IMR-90 (cell line): ENCODE results near the gene AGO1. TPM values are rescaled to one million over a fixed set of nuclear protein-coding genes. Genes with fewer than 3 reads are reported as not detected.

ENCODE experiments used
- ATAC-seq: fragments of 200-7000 bp; cut with Tn5 transposase; 2 replicates; pipeline ENCODE4 v1.9.1; 2020; ENCODE audit warnings: low read depth, mild to moderate bottlenecking, moderate library complexity
- BruUV-seq: library from RNA; stranded (reverse); fragments of 400-500 nt; replicated peaks from 2 replicates; lab custom pipeline; 2021; lab: Mats Ljungman, UMichigan
- CTCF ChIA-PET: fragments of 300-600 bp; formaldehyde crosslinking; extraction: SDS; loops from one replicate; lab custom pipeline; 2021; ENCODE audit warnings: antibody characterized with exemption; lab: Yijun Ruan, JAX
- POLR2A ChIA-PET: fragments of 300-600 bp; sonication (Branson Sonifier 250); formaldehyde crosslinking; loops from one replicate; lab custom pipeline; 2022; ENCODE audit warnings: antibody characterized with exemption; ENCODE audit not compliant: unreplicated experiment; lab: Charles Lee
- DNase-seq: peaks from one replicate; pipeline ENCODE4 v3.0.0; 2013
- H2AFZ ChIP-seq: replicated peaks from 2 replicates; pipeline ENCODE3; 2013; ENCODE audit warnings: low read length, mild to moderate bottlenecking; ENCODE audit not compliant: poor library complexity
- H2AK5ac ChIP-seq: 2 replicates; pipeline ENCODE4 v1.6.1; 2013; ENCODE audit warnings: low read depth, low read length, inconsistent platforms
- H2AK9ac ChIP-seq: replicated peaks from 2 replicates; pipeline ENCODE3; 2013; ENCODE audit warnings: mild to moderate bottlenecking, low read depth, low read length, moderate library complexity; ENCODE audit not compliant: poor library complexity
- H2BK120ac ChIP-seq: 2 replicates; pipeline ENCODE4 v1.6.1; 2013; ENCODE audit warnings: low read depth, low read length, inconsistent platforms
- H2BK15ac ChIP-seq: 3 replicates; pipeline ENCODE4 v1.6.1; 2013; ENCODE audit warnings: low read depth, low read length, inconsistent platforms
- H2BK20ac ChIP-seq: 2 replicates; pipeline ENCODE4 v1.6.1; 2013; ENCODE audit warnings: low read depth, mild to moderate bottlenecking, inconsistent platforms, low read length, moderate library complexity
- H2BK5ac ChIP-seq: 2 replicates; pipeline ENCODE4 v1.6.1; 2013; ENCODE audit warnings: mild to moderate bottlenecking, low read depth, low read length, inconsistent platforms; ENCODE audit not compliant: poor library complexity, severe bottlenecking
- H3K14ac ChIP-seq: replicated peaks from 2 replicates; pipeline ENCODE4 v1.6.1; 2013; ENCODE audit warnings: low read depth, low read length, inconsistent platforms
- H3K18ac ChIP-seq: 2 replicates; pipeline ENCODE4 v1.6.1; 2013; ENCODE audit warnings: low read depth, low read length, control low read depth
- H3K23ac ChIP-seq: 2 replicates; pipeline ENCODE4 v1.6.1; 2013; ENCODE audit warnings: low read depth, low read length, inconsistent platforms
- H3K27ac ChIP-seq: 2 replicates; pipeline ENCODE4 v1.5.1; 2013; ENCODE audit warnings: mild to moderate bottlenecking, control low read depth, low read length; ENCODE audit not compliant: insufficient read depth
- H3K27me3 ChIP-seq: 2 replicates; pipeline ENCODE4 v1.6.1; 2013; ENCODE audit warnings: low read length; ENCODE audit not compliant: control insufficient read depth, insufficient read depth
- H3K36me3 ChIP-seq: 2 replicates; pipeline ENCODE4 v1.6.1; 2013; ENCODE audit warnings: low read length, mixed read lengths; ENCODE audit not compliant: control insufficient read depth, insufficient read depth
- H3K4ac ChIP-seq: 2 replicates; pipeline ENCODE4 v1.6.1; 2013; ENCODE audit warnings: low read depth, low read length, inconsistent platforms
- H3K4me1 ChIP-seq: 2 replicates; pipeline ENCODE4 v1.6.1; 2013; ENCODE audit warnings: low read length, mixed read lengths; ENCODE audit not compliant: control insufficient read depth, insufficient read depth
- H3K4me2 ChIP-seq: 2 replicates; pipeline ENCODE4 v1.6.1; 2013; ENCODE audit warnings: low read depth, mild to moderate bottlenecking, control low read depth, low read length, moderate library complexity
- H3K4me3 ChIP-seq: 2 replicates; pipeline ENCODE4 v1.5.1; 2013; ENCODE audit warnings: low read depth, mild to moderate bottlenecking, control low read depth, low read length, moderate library complexity; ENCODE audit not compliant: insufficient read depth
- H3K56ac ChIP-seq: 2 replicates; pipeline ENCODE4 v1.6.1; 2013; ENCODE audit warnings: low read length, inconsistent platforms; ENCODE audit not compliant: insufficient read depth; ENCODE audit errors: extremely low read depth
- H3K79me1 ChIP-seq, 2 experiments: 2 replicates each; pipeline ENCODE4 v1.6.1; 2013; ENCODE audit warnings: low read length in 2 of 2, inconsistent platforms in 1 of 2, low read depth in 1 of 2
- H3K9ac ChIP-seq: 2 replicates; pipeline ENCODE4 v1.6.1; 2013; ENCODE audit warnings: low read depth, low read length, control low read depth
- H3K9me1 ChIP-seq: 2 replicates; pipeline ENCODE4 v1.6.1; 2013; ENCODE audit warnings: low read length, inconsistent platforms; ENCODE audit not compliant: insufficient read depth
- H3K9me3 ChIP-seq: 2 replicates; pipeline ENCODE4 v1.6.1; 2013; ENCODE audit warnings: low read length; ENCODE audit not compliant: control insufficient read depth, insufficient read depth
- H4K20me1 ChIP-seq: 2 replicates; pipeline ENCODE4 v1.6.1; 2013; ENCODE audit warnings: low read length, inconsistent platforms; ENCODE audit not compliant: insufficient read depth
- H4K5ac ChIP-seq: 2 replicates; pipeline ENCODE4 v1.6.1; 2013; ENCODE audit warnings: mild to moderate bottlenecking, low read depth, low read length, control low read depth
- H4K8ac ChIP-seq, 2 experiments: 2 replicates each; pipeline ENCODE4 v1.6.1; 2013; ENCODE audit warnings: low read depth in 2 of 2, low read length in 2 of 2, control low read depth in 1 of 2, inconsistent platforms in 1 of 2
- H4K91ac ChIP-seq: 2 replicates; pipeline ENCODE4 v1.6.1; 2013; ENCODE audit warnings: low read depth, low read length, inconsistent platforms; ENCODE audit not compliant: insufficient read depth
- MAFK ChIP-seq: IDR thresholded peaks from 2 replicates; pipeline ENCODE4 v1.6.1; 2012; ENCODE audit warnings: low read depth, low read length, improper control_type of control experiment
- RAD21 ChIP-seq: IDR thresholded peaks from 2 replicates; pipeline ENCODE4 v1.6.1; 2012; ENCODE audit warnings: low read length, improper control_type of control experiment
- WGBS, 2 experiments: methylation state at CpG; one replicate each; pipeline versions ENCODE4 v1.1.5 to v1.1.7; 2013; ENCODE audit warnings: missing lambda C conversion rate in 2 of 2; ENCODE audit not compliant: insufficient read length in 1 of 2; ENCODE audit errors: extremely low coverage in 2 of 2; 5-methylcytosine and 5-hydroxymethylcytosine counted together
- dilution Hi-C: fragments of 300-500 bp; cut with HindIII; formaldehyde crosslinking; loops from one replicate; pipeline ENCODE4 v1.14.3; 2018; ENCODE audit warnings: low sequenced_read_pairs; ENCODE audit not compliant: unreplicated experiment
- in situ Hi-C: fragments of 300-500 bp; cut with MboI; formaldehyde crosslinking; loops from 3 replicates; pipeline ENCODE4 v1.14.3; 2019; ENCODE audit warnings: low sequenced_read_pairs, inconsistent platforms, mixed read lengths
- intact Hi-C: fragments of 100-400 bp; cut with micrococcal nuclease; formaldehyde crosslinking; loops from 2 replicates; pipeline ENCODE4 v1.10.0; 2022
- polyA plus RNA-seq, 3 experiments: library from polyadenylated mRNA; depleted of rRNA; stranded (reverse); fragments of >200 nt; gene quantifications; 2 replicates each; pipeline ENCODE4 v1.2.3, GENCODE V29; 2012; ENCODE audit warnings: low replicate concordance in 1 of 3
- total RNA-seq: library from RNA; depleted of rRNA; stranded (reverse); fragments of >200 nt; gene quantifications from 2 replicates; pipeline ENCODE4 v1.2.3, GENCODE V29; 2012

The AGO1 gene
- total and polyA plus RNA-seq, 2 of the 4 experiments (the other 2 are of a cell fraction): 11.3 to 21.5 TPM

- H3K4me3 ChIP-seq: peak overlapping the region; percentile 92
- DNase-seq (peak; percentile 5), ATAC-seq (peak; percentile 10)
- H3K4me2 ChIP-seq: peak overlapping the region; percentile 97
- peak overlapping the region; percentile 97 for H3K14ac ChIP-seq
- peak overlapping the region; percentile 79 to 87 for H4K8ac ChIP-seq
- peak overlapping the region; percentile 79 for H3K56ac ChIP-seq
- peaks cover 4 to 41% of the 10 kb centered on the region in 2 experiments; a peak in 3 of 4 replicates for H3K79me1 ChIP-seq
- H3K18ac ChIP-seq: peak overlapping the region; percentile 2; the same call in 1 of the 2 replicates
- POLR2A ChIA-PET: interaction anchor here (0.8 kb wide), 1 partner anchor 9 kb away, joined by 3 read pairs; no protein-coding TSS in a partner anchor
- H3K23ac ChIP-seq: peak overlapping the region; percentile 60
- H3K4ac ChIP-seq: peak overlapping the region; percentile 86
- in situ Hi-C loops: no loop called here
- H3K9me3 ChIP-seq: no peaks in the 10 kb centered on the region
- no TSS peak for BruUV-seq
- H3K36me3 ChIP-seq: no peaks in the 10 kb centered on the region
- H2BK15ac ChIP-seq: no peak overlapping the region
- 1% methylated on average over 20 of the region's 28 CpGs; no CpG with 5 or more reads in 1 of the 2 experiments for WGBS, 2 experiments
- H4K20me1 ChIP-seq: peaks cover 4% of the 10 kb centered on the region; the same call in 1 of the 2 replicates
- TF ChIP-seq RAD21 (no peak), MAFK (peak; percentile 93)
- peak overlapping the region; percentile 76; the same call in 1 of the 2 replicates for H4K91ac ChIP-seq
- dilution Hi-C loops: no loop called here
- H2AK5ac ChIP-seq: peak overlapping the region; percentile 59
- intact Hi-C loops: loop anchor here (10.0 kb wide), 1 partner anchor 153 kb away; the partner anchor contains the start of genes ADPRS and TEKT2
- H3K27ac ChIP-seq: peak overlapping the region; percentile 83
- H3K27me3 ChIP-seq: no peaks in the 10 kb centered on the region
- H4K5ac ChIP-seq: peak overlapping the region; percentile 17; the same call in 1 of the 2 replicates
- CTCF ChIA-PET: no interaction called here
- peaks cover 5% of the 10 kb centered on the region for H3K4me1 ChIP-seq
- peak overlapping the region; percentile 84 for H3K9ac ChIP-seq
- peak overlapping the region; percentile 88 for H2BK5ac ChIP-seq
- H3K9me1 ChIP-seq: peaks cover 5% of the 10 kb centered on the region; the same call in 1 of the 2 replicates
- H2AFZ ChIP-seq: peak overlapping the region; percentile 99
- H2BK120ac ChIP-seq: 0 out of 2 replicates have a peak overlapping the region, but pooled peaks have one; percentile 64
- H2BK20ac ChIP-seq: no peak overlapping the region
- H2AK9ac ChIP-seq: peak overlapping the region; percentile 96
Measured at GRCh38 chr1:35931446-35932157, 48.6 kb downstream of the AGO1 start.
